Esophagus muscularis mucosa (tissue), 4 donors: ENCODE results near the gene ERAP2. TPM values are rescaled to one million over a fixed set of nuclear protein-coding genes. Genes with fewer than 3 reads are reported as not detected.

Experiments
- DNase-seq: peaks from one replicate; pipeline ENCODE4 v3.0.0-alpha.2; 2017; ENCODE audit errors: extremely low spot score
- H3K27ac ChIP-seq, 4 donors: fragments of 200-600 bp; sonication (generic); replicated peaks in 1 of 4; 1 replicate in 3 of 4; 2 replicates in 1 of 4; pipeline ENCODE4 v1.5.1; 2016 to 2019; ENCODE audit warnings: mild to moderate bottlenecking in 1 of 4
- H3K27me3 ChIP-seq, 4 donors: fragments of 200-600 bp; sonication (generic); one replicate each; pipeline versions ENCODE4 v1.5.1 to v1.6.0; 2016 to 2019
- H3K36me3 ChIP-seq, 4 donors: fragments of 200-600 bp; sonication (generic); one replicate each; pipeline ENCODE4 v1.5.1; 2016 to 2019
- H3K4me1 ChIP-seq, 4 donors: fragments of 200-600 bp; sonication (generic); one replicate each; pipeline ENCODE4 v1.5.1; 2016 to 2019
- H3K4me3 ChIP-seq, 4 donors: fragments of 200-600 bp; sonication (generic); 1 replicate in 2 of 4; 2 replicates in 2 of 4; pipeline ENCODE4 v1.5.1; 2016 to 2019; ENCODE audit warnings: mild to moderate bottlenecking in 4 of 4, moderate library complexity in 1 of 4
- H3K9me3 ChIP-seq, 4 donors: fragments of 200-600 bp; sonication (generic); 1 replicate in 3 of 4; 2 replicates in 1 of 4; pipeline ENCODE4 v1.5.1; 2016 to 2019
- CTCF ChIP-seq, 3 experiments: fragments of 200-600 bp in 2 of 3; fragments of 450-650 bp in 1 of 3; sonication (generic) in 2 of 3; IDR thresholded peaks; one replicate each; pipeline ENCODE4 v1.5.1; 2017 to 2019; ENCODE audit warnings: antibody characterized with exemption in 3 of 3, mild to moderate bottlenecking in 2 of 3, moderate library complexity in 1 of 3
- EP300 ChIP-seq: sonication (generic); formaldehyde crosslinking; IDR thresholded peaks from one replicate; pipeline ENCODE4 v1.6.1; 2017; ENCODE audit warnings: antibody characterized with exemption
- POLR2A ChIP-seq: fragments of 450-650 bp; IDR thresholded peaks from one replicate; pipeline ENCODE4 v1.6.1; 2017; ENCODE audit warnings: antibody characterized with exemption, moderate library complexity, mild to moderate bottlenecking, low read depth
- POLR2AphosphoS5 ChIP-seq, 2 donors: sonication (generic); formaldehyde crosslinking; IDR thresholded peaks; one replicate each; pipeline ENCODE4 v1.6.1; 2017; ENCODE audit warnings: antibody characterized with exemption in 2 of 2
- WGBS: methylation state at CpG from one replicate; pipeline ENCODE4 v1.1.5; 2018; 5-methylcytosine and 5-hydroxymethylcytosine counted together
- intact Hi-C: fragments of 100-400 bp; cut with DNase I; formaldehyde crosslinking; loops from one replicate; pipeline ENCODE4 v1.15.1; 2023
- total RNA-seq, 4 donors: library from RNA; depleted of rRNA; stranded (reverse); fragments of >200 nt; gene quantifications; one replicate each; pipeline versions ENCODE4 v1.1.0 to v1.2.1, GENCODE V29; 2016

The ERAP2 gene
- total RNA-seq, 4 donors from 2014 or later, result 6.6 to 12.3 (median 7.3) TPM

- no peak overlapping the region for H3K4me3 ChIP-seq
- peak; percentile 64 for DNase-seq
- H3K36me3 ChIP-seq, result no peaks in the 10 kb centered on the region
- intact Hi-C loops, result loop anchor here (10.0 kb wide), 1 partner anchor 132 kb away; no protein-coding TSS in a partner anchor
- no peak overlapping the region for H3K27ac ChIP-seq
- H3K4me1 ChIP-seq, result no peaks in the 10 kb centered on the region
- H3K9me3 ChIP-seq, result no peaks in the 10 kb centered on the region
- WGBS, result 96% methylated on average over 2 of the region's 2 CpGs
- H3K27me3 ChIP-seq, result no peaks in the 10 kb centered on the region
- TF ChIP-seq POLR2A (no peak), EP300 (no peak), CTCF (IDR thresholded peaks at IDR 0.05) (no peak), POLR2AphosphoS5 (IDR thresholded peaks at IDR 0.05) (no peak)
Measured at GRCh38 chr5:96863114-96863513, 13.2 kb upstream of the ERAP2 start.

DNA sequence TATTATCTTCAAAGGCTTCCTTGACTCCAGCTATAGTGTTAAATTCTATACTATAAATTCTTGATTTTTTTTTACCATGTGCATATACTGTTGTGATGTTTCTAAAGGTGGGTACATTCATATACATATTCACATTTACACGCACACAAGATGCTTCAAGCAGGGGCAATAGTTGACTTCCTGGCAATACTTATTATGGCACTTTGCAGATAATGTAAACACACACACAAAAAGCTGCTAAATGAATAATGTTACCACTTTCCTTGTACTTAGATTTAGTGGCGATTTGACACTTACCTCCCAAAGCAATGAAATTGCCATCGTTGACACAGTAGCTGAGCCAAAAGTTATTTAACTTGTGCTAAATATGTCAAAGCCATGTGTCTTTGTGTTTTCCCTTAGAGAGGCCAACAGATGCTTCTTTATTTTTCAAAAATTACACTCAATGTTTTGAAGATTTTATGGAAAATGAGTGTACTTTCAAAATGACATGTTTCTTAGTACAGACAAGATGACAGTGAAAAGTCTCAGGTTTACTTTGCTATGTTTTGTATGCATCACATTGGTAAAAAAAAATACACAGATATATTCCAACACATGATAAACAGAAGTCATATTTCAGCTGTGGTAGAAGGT, 12.2 kb upstream of the ERAP2 start:
- H3K27me3 ChIP-seq, result no peaks in the 10 kb centered on the region
- intact Hi-C loops, result loop anchor here (10.0 kb wide), 1 partner anchor 131 kb away; no protein-coding TSS in a partner anchor
- H3K4me1 ChIP-seq, result no peaks in the 10 kb centered on the region
- TF ChIP-seq CTCF (IDR thresholded peaks at IDR 0.05) (no peak), POLR2AphosphoS5 (IDR thresholded peaks at IDR 0.05) (no peak), POLR2A (no peak), EP300 (no peak)
- no peak for DNase-seq
- H3K27ac ChIP-seq, result no peak overlapping the region
- no peak overlapping the region for H3K4me3 ChIP-seq
- no peaks in the 10 kb centered on the region for H3K36me3 ChIP-seq
- H3K9me3 ChIP-seq, result no peaks in the 10 kb centered on the region
- 83% methylated on average over 3 of the region's 3 CpGs for WGBS

GRCh38 chr5:96864922-96865530, 11.3 kb upstream of the ERAP2 start:
- no peak for TF ChIP-seq EP300
- no peak for TF ChIP-seq POLR2A
- H3K4me1 ChIP-seq, result no peaks in the 10 kb centered on the region
- H3K36me3 ChIP-seq, result no peaks in the 10 kb centered on the region
- H3K27ac ChIP-seq, result no peak overlapping the region
- H3K9me3 ChIP-seq, result no peaks in the 10 kb centered on the region
- no peak overlapping the region for H3K4me3 ChIP-seq
- no peaks in the 10 kb centered on the region for H3K27me3 ChIP-seq
- WGBS, result 96% methylated on average over 1 of the region's 1 CpG
- no peak for DNase-seq
- intact Hi-C loops, result loop anchor here (10.0 kb wide), 1 partner anchor 130 kb away; no protein-coding TSS in a partner anchor

DNA sequence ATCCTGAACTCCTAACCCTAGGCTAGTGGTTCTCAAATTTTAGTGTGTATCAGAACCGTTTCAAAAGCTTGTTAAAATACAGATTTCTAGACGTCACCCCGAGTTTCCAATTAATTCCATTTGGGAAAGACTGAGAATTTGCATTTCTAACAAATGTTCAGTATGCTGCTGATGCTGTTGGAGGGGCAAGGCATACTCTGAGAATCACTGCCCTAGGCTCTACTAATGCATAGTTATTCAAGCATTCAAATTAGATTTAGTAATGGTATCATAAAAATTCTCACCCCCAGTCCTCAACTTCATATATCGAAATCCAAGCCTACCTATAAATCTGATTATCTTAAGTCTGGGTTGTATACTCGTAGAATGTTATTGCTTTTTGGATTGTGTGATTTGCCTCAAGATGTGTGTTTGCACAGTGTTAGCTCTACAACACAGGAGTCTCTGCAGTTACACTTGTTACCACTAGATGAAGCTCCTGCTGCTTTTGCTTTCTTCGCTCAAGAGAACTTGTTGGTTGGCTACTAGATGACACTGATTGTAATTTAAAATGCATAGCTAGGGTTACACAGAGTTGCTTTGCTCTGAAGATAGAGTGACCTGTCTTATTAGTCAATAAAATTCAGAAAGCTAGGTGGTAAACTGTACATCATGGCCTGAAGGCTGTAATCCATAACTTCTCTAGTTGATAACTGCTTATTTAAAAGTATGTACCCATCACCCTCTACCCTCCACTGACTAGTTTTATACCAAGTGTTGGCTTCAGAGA, 7.5 kb upstream of the ERAP2 start:
- no peak for TF ChIP-seq POLR2AphosphoS5 (IDR thresholded peaks at IDR 0.05)
- TF ChIP-seq CTCF (IDR thresholded peaks at IDR 0.05), result peak; percentile 75 to 96 (median 81)
- no peak for TF ChIP-seq EP300
- no peak for TF ChIP-seq POLR2A
- H3K27ac ChIP-seq, result no peak overlapping the region
- no peaks in the 10 kb centered on the region for H3K9me3 ChIP-seq
- WGBS, result 61% methylated on average over 6 of the region's 6 CpGs
- H3K4me1 ChIP-seq, result no peaks in the 10 kb centered on the region
- no peaks in the 10 kb centered on the region for H3K27me3 ChIP-seq
- intact Hi-C loops, result loop anchor here (2.0 to 10.0 kb wide), 2 partner anchors 126 to 294 kb away; no protein-coding TSS in a partner anchor
- H3K36me3 ChIP-seq, result no peaks in the 10 kb centered on the region
- DNase-seq, result peak; percentile 66
- H3K4me3 ChIP-seq, result no peak overlapping the region

GRCh38 chr5:96869372-96869641, 7.0 kb upstream of the ERAP2 start:
- H3K4me1 ChIP-seq, result no peaks in the 10 kb centered on the region
- no peak for DNase-seq
- no peaks in the 10 kb centered on the region for H3K36me3 ChIP-seq
- H3K27me3 ChIP-seq, result no peaks in the 10 kb centered on the region
- TF ChIP-seq EP300 (no peak), CTCF (IDR thresholded peaks at IDR 0.05) (no peak), POLR2AphosphoS5 (IDR thresholded peaks at IDR 0.05) (no peak), POLR2A (no peak)
- no peak overlapping the region for H3K4me3 ChIP-seq
- intact Hi-C loops, result loop anchor here (2.0 to 10.0 kb wide), 2 partner anchors 125 to 293 kb away; no protein-coding TSS in a partner anchor
- H3K27ac ChIP-seq, result no peak overlapping the region
- H3K9me3 ChIP-seq, result no peaks in the 10 kb centered on the region
